Smooth muscle cell (in vitro differentiated cells): Measurements from ENCODE around the gene CERS6. TPM values are rescaled to one million over a fixed set of nuclear protein-coding genes. Genes with fewer than 3 reads are reported as not detected.

Experiments
- DNase-seq: peaks from one replicate; lab custom pipeline; 2025; ENCODE audit not compliant: unreplicated experiment; lab: John Stamatoyannopoulos, UW
- H2AFZ ChIP-seq: fragments of 200-600 bp; sonication (generic); 2 replicates; pipeline ENCODE4 v1.6.0; 2016; ENCODE audit warnings: antibody characterized with exemption, low read depth, mild to moderate bottlenecking
- H3F3A ChIP-seq: fragments of 200-600 bp; sonication (generic); 2 replicates; pipeline ENCODE4 v1.6.0; 2017; ENCODE audit warnings: antibody characterized with exemption, low read depth
- H3K27ac ChIP-seq: fragments of 200-600 bp; sonication (generic); 2 replicates; pipeline ENCODE4 v1.5.1; 2016; ENCODE audit warnings: low read depth, mild to moderate bottlenecking
- H3K27me3 ChIP-seq: fragments of 200-600 bp; sonication (generic); 2 replicates; pipeline ENCODE4 v1.6.1; 2016; ENCODE audit warnings: low read depth, mild to moderate bottlenecking
- H3K36me3 ChIP-seq: fragments of 200-600 bp; sonication (generic); 2 replicates; pipeline ENCODE4 v1.5.1; 2016; ENCODE audit warnings: low read depth
- H3K4me1 ChIP-seq: fragments of 200-600 bp; sonication (generic); 2 replicates; pipeline ENCODE4 v1.5.1; 2016; ENCODE audit warnings: low read depth
- H3K4me2 ChIP-seq: fragments of 200-600 bp; sonication (generic); 2 replicates; pipeline ENCODE4 v1.6.0; 2016; ENCODE audit warnings: mild to moderate bottlenecking
- H3K4me3 ChIP-seq: fragments of 200-600 bp; sonication (generic); 2 replicates; pipeline ENCODE4 v1.5.1; 2016; ENCODE audit warnings: mild to moderate bottlenecking
- H3K79me2 ChIP-seq: fragments of 200-600 bp; sonication (generic); 2 replicates; pipeline ENCODE4 v1.6.0; 2016; ENCODE audit warnings: low read depth, mild to moderate bottlenecking
- H3K9ac ChIP-seq: fragments of 200-600 bp; sonication (generic); 2 replicates; pipeline ENCODE4 v1.6.0; 2016; ENCODE audit warnings: low read depth
- H3K9me3 ChIP-seq: fragments of 200-600 bp; sonication (generic); replicated peaks from 2 replicates; pipeline ENCODE4 v1.5.1; 2016; ENCODE audit warnings: low read depth
- H4K20me1 ChIP-seq: fragments of 200-600 bp; sonication (generic); 2 replicates; pipeline ENCODE4 v1.6.0; 2016; ENCODE audit warnings: low read depth
- CTCF ChIP-seq: fragments of 200-600 bp; sonication (generic); IDR thresholded peaks from 2 replicates; pipeline ENCODE4 v1.5.1; 2017; ENCODE audit warnings: borderline replicate concordance, mild to moderate bottlenecking, antibody characterized with exemption; ENCODE audit not compliant: insufficient read depth, poor library complexity, severe bottlenecking
- WGBS: methylation state at CpG from one replicate; pipeline ENCODE4 v1.1.7; 2016; ENCODE audit warnings: low lambda C conversion rate; 5-methylcytosine and 5-hydroxymethylcytosine counted together
- polyA plus RNA-seq: library from polyadenylated mRNA; unstranded; fragments of >200 nt; fragmentation: Nextera tagmentation; extraction: Ambion mirVana; gene quantifications from 2 replicates; pipeline ENCODE4 v1.2.1, GENCODE V29; 2016
- total RNA-seq: library from RNA; depleted of rRNA; stranded (reverse); fragments of >200 nt; gene quantifications from 2 replicates; pipeline ENCODE4 v1.2.3, GENCODE V29; 2014

The CERS6 gene
- total and polyA plus RNA-seq, 2 experiments from 2014 or later = 9.2 to 26.6 TPM

GRCh38 chr2:168475636-168476035 lies 19.6 kb downstream of the CERS6 start:
- H4K20me1 ChIP-seq = peaks cover 72% of the 10 kb centered on the region
- H3K27ac ChIP-seq = no peak overlapping the region
- H3K4me2 ChIP-seq = no peak overlapping the region
- H3K27me3 ChIP-seq = no peaks in the 10 kb centered on the region
- no peaks in the 10 kb centered on the region for H3K9me3 ChIP-seq
- H3K4me1 ChIP-seq = peaks cover 16% of the 10 kb centered on the region
- H3K4me3 ChIP-seq = no peak overlapping the region
- peaks cover 2% of the 10 kb centered on the region for H3F3A ChIP-seq
- no peak overlapping the region for H3K9ac ChIP-seq
- H3K36me3 ChIP-seq = no peaks in the 10 kb centered on the region
- H2AFZ ChIP-seq = no peak overlapping the region
- WGBS = 90% methylated on average over 4 of the region's 4 CpGs
- no peak for DNase-seq
- TF ChIP-seq CTCF = no peak
- H3K79me2 ChIP-seq = peaks cover 60% of the 10 kb centered on the region

- Histone ChIP-seq H3K36me3 (no peaks in the 10 kb centered on the region), H3K4me2 (no peak overlapping the region), H3K9me3 (no peaks in the 10 kb centered on the region), H3K27me3 (no peaks in the 10 kb centered on the region), H3K4me1 (peaks cover 7% of the 10 kb centered on the region), H3K9ac (no peak overlapping the region), H2AFZ (no peak overlapping the region), H4K20me1 (peaks cover 66% of the 10 kb centered on the region), H3K27ac (no peak overlapping the region), H3K79me2 (peaks cover 47% of the 10 kb centered on the region), H3F3A (peaks cover 3% of the 10 kb centered on the region), H3K4me3 (no peak overlapping the region)
- TF ChIP-seq CTCF = no peak
- WGBS = 100% methylated on average over 1 of the region's 1 CpG
- DNase-seq = no peak
Measured at GRCh38 chr2:168478206-168478605, 22.1 kb downstream of the CERS6 start.

GRCh38 chr2:168480356-168480755 lies 24.3 kb downstream of the CERS6 start:
- H3K27me3 ChIP-seq = no peaks in the 10 kb centered on the region
- no peak overlapping the region for H3K9ac ChIP-seq
- 48% methylated on average over 3 of the region's 3 CpGs for WGBS
- H3K79me2 ChIP-seq = peaks cover 44% of the 10 kb centered on the region
- no peak overlapping the region for H3K4me3 ChIP-seq
- H3K36me3 ChIP-seq = no peaks in the 10 kb centered on the region
- H3K4me2 ChIP-seq = peak overlapping the region; percentile 42
- H3F3A ChIP-seq = peaks cover 3% of the 10 kb centered on the region
- no peak overlapping the region for H3K27ac ChIP-seq
- peaks cover 58% of the 10 kb centered on the region for H4K20me1 ChIP-seq
- peaks cover 7% of the 10 kb centered on the region for H3K4me1 ChIP-seq
- TF ChIP-seq CTCF = no peak
- no peaks in the 10 kb centered on the region for H3K9me3 ChIP-seq
- DNase-seq = no peak
- H2AFZ ChIP-seq = no peak overlapping the region

GRCh38 chr2:168480825-168481585 lies 24.9 kb downstream of the CERS6 start:
- Histone ChIP-seq H3K27ac (no peak overlapping the region), H3K9me3 (no peaks in the 10 kb centered on the region), H3K27me3 (no peaks in the 10 kb centered on the region), H2AFZ (no peak overlapping the region), H3K4me2 (peak overlapping the region; percentile 42), H4K20me1 (peaks cover 54% of the 10 kb centered on the region), H3K9ac (no peak overlapping the region), H3K79me2 (peaks cover 43% of the 10 kb centered on the region), H3F3A (peaks cover 3% of the 10 kb centered on the region), H3K4me3 (no peak overlapping the region), H3K4me1 (peaks cover 7% of the 10 kb centered on the region), H3K36me3 (no peaks in the 10 kb centered on the region)
- WGBS = 88% methylated on average over 15 of the region's 15 CpGs
- no peak for TF ChIP-seq CTCF
- no peak for DNase-seq
